HG03558 (cell line): ENCODE measurements around the gene PALD1.

Source experiments
- ATAC-seq: cut with Tn5 transposase; IDR thresholded peaks from one replicate; pipeline ENCODE4 v1.9.1; 2021; ENCODE audit warnings: moderate number of reproducible peaks; ENCODE audit not compliant: unreplicated experiment; ENCODE audit errors: extremely low read depth

Gene PALD1

GRCh38 chr10:70530315-70530714 lies 51.7 kb downstream of the PALD1 start:
- no peak for ATAC-seq

GRCh38 chr10:70532554-70533188 lies 54.1 kb downstream of the PALD1 start:
- no peak for ATAC-seq

GRCh38 chr10:70533189-70533558 lies 54.6 kb downstream of the PALD1 start:
- no peak for ATAC-seq

GRCh38 chr10:70534281-70534680 lies 55.7 kb downstream of the PALD1 start:
- ATAC-seq = no peak

GRCh38 chr10:70535001-70535400 lies 56.4 kb downstream of the PALD1 start:
- no peak for ATAC-seq

GRCh38 chr10:70535451-70535850 lies 56.9 kb downstream of the PALD1 start:
- ATAC-seq = no peak

- ATAC-seq = no peak
Observed at GRCh38 chr10:70536196-70536861, 57.8 kb downstream of the PALD1 start.

- no peak for ATAC-seq
Observed at GRCh38 chr10:70537398-70538194, 59.0 kb downstream of the PALD1 start.

GRCh38 chr10:70538195-70538520 lies 59.6 kb downstream of the PALD1 start:
- ATAC-seq = no peak

- ATAC-seq = no peak
Observed at GRCh38 chr10:70538731-70539338, 60.3 kb downstream of the PALD1 start.

- ATAC-seq = no peak
Observed at GRCh38 chr10:70539471-70539870, 60.9 kb downstream of the PALD1 start.

GRCh38 chr10:70540089-70540788 lies 61.7 kb downstream of the PALD1 start:
- no peak for ATAC-seq

GRCh38 chr10:70540789-70541360 lies 62.3 kb downstream of the PALD1 start:
- ATAC-seq = no peak

- no peak for ATAC-seq
Observed at GRCh38 chr10:70541736-70542564, 63.4 kb downstream of the PALD1 start.

- ATAC-seq = no peak
Observed at GRCh38 chr10:70542565-70542938, 64.0 kb downstream of the PALD1 start.

GRCh38 chr10:70543911-70544310 lies 65.3 kb downstream of the PALD1 start:
- no peak for ATAC-seq

- ATAC-seq = no peak
Observed at GRCh38 chr10:70544431-70545340, 66.1 kb downstream of the PALD1 start.

GRCh38 chr10:70546584-70546983 lies 68.0 kb downstream of the PALD1 start:
- ATAC-seq = no peak
